ENCODE data around the gene PHLDB1. TPM values are rescaled to one million over a fixed set of nuclear protein-coding genes. Genes with fewer than 3 reads are reported as not detected.

The PHLDB1 gene
- total RNA-seq, 2 donors from 2014 or later, result 45.9 to 54.9 TPM

DNA sequence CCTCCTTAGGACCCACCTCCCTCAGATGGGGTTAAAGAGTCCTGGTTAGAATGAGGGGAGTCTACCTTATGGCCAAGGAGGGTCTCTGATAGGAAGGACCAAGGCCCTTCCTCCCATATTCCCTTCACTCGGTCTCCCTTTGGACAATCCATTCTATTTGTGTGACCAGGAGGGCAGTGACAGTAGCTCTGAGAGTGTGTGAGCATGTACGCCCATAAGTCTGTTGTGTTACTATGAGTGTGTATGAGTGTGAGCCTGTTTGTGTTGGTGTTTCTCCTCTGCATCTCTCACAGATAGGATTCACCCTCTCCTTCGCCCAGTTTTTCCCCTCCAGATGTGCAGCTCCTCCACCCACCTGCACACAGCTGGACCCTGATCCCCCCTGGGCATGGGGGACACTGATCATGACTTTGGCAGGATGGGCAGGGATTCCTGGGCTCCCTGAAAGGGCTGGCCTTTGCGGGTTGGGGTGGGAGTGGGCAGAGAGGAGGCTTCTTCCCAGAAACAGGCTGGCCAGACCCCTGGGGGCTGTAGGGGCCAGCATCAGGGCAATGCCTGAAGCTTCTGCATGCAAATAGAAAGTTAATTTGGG, 14.5 kb downstream of the PHLDB1 start:
- Histone ChIP-seq H3K4me3 (ENCODE audit: low read length) (peak overlapping the region; percentile 83), H3K9me3 (ENCODE audit: control insufficient read depth, low read length) (no peaks in the 10 kb centered on the region), H3K27me3 (ENCODE audit: control insufficient read depth, insufficient read depth, low read length, poor library complexity, severe bottlenecking) (no peaks in the 10 kb centered on the region), H3K27ac (ENCODE audit: low read depth, low read length) (peak overlapping the region; percentile 76), H3K9ac (ENCODE audit: extremely low read depth, low read length, poor library complexity, severe bottlenecking) (peak overlapping the region; percentile 52), H3K36me3 (ENCODE audit: control insufficient read depth, insufficient read depth, low read length) (peaks cover 9% of the 10 kb centered on the region), H3K4me1 (ENCODE audit: control insufficient read depth, insufficient read depth, low read length) (no peaks in the 10 kb centered on the region)
- H3K4me1 Mint-ChIP-seq, result peaks cover 32% of the 10 kb centered on the region
- peak overlapping the region; percentile 5 for H3K27ac Mint-ChIP-seq
- TF ChIP-seq, protein P1, sequence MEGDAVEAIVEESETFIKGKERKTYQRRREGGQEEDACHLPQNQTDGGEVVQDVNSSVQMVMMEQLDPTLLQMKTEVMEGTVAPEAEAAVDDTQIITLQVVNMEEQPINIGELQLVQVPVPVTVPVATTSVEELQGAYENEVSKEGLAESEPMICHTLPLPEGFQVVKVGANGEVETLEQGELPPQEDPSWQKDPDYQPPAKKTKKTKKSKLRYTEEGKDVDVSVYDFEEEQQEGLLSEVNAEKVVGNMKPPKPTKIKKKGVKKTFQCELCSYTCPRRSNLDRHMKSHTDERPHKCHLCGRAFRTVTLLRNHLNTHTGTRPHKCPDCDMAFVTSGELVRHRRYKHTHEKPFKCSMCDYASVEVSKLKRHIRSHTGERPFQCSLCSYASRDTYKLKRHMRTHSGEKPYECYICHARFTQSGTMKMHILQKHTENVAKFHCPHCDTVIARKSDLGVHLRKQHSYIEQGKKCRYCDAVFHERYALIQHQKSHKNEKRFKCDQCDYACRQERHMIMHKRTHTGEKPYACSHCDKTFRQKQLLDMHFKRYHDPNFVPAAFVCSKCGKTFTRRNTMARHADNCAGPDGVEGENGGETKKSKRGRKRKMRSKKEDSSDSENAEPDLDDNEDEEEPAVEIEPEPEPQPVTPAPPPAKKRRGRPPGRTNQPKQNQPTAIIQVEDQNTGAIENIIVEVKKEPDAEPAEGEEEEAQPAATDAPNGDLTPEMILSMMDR (conservative IDR thresholded peaks at IDR 0.05), result no peak
- no peak for DNase-seq
- peak overlapping the region; percentile 74 for H3K4me3 Mint-ChIP-seq
- peaks cover 13% of the 10 kb centered on the region for H3K27me3 Mint-ChIP-seq (ENCODE audit: insufficient read depth)
- H3K9me3 Mint-ChIP-seq, result no peaks in the 10 kb centered on the region
- WGBS, 2 experiments (ENCODE audit: insufficient coverage in 1 of 2, insufficient read length in 1 of 2), result 20 to 38% methylated on average over 1 to 3 of the region's 4 CpGs
- H3K36me3 Mint-ChIP-seq (ENCODE audit: low read depth), result no peaks in the 10 kb centered on the region

DNA sequence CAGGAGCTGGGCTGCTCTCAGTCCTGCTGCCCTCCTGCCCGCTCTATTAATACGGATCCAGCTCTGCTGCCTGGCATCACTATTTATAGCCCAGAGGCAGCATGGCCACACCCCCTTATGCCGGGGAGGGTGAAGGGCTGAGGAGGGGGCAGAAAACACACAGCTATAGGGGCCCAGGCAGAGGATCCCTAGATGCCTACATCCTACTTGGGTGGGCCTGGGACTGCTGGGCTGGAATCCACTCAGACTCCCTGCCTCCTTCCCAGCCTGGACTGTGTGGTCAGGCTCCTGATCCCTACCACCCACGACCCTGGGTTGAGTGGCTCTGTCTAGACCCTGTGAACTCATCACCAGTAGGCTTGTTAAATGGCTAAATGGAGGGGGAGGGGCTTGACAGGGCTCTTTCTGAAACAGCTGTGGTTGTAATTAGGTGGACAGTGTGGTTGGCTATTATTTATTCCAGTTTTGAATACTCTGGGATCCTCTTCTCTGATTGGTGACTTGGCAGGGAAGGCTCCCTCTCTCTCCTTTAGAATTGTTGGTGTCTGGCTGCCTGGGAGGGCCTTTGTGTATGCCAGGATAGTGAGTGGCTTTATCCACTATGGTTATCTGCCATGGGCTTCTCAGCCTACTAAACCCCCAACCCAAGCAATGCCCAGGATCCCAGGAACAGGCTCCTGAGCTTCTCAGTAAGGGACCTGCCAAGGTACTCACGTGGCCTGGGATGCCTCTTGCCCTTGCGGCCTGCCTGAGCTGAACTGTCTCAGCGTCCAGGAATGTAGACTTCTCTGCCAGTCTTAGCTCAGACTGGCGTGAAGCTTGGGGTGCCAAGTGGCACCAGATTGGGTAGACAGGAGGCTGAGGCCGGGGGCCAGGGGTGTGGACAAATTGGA, 15.2 kb downstream of the PHLDB1 start:
- peak overlapping the region; percentile 83 for H3K4me3 ChIP-seq (ENCODE audit: low read length)
- no peak for DNase-seq
- peaks cover 31% of the 10 kb centered on the region for H3K4me1 Mint-ChIP-seq
- no peaks in the 10 kb centered on the region for H3K9me3 ChIP-seq (ENCODE audit: control insufficient read depth, low read length)
- no peaks in the 10 kb centered on the region for H3K9me3 Mint-ChIP-seq
- no peaks in the 10 kb centered on the region for H3K4me1 ChIP-seq (ENCODE audit: control insufficient read depth, insufficient read depth, low read length)
- peak overlapping the region; percentile 74 for H3K4me3 Mint-ChIP-seq
- peaks cover 9% of the 10 kb centered on the region for H3K27me3 Mint-ChIP-seq (ENCODE audit: insufficient read depth)
- no peaks in the 10 kb centered on the region for H3K27me3 ChIP-seq (ENCODE audit: control insufficient read depth, insufficient read depth, low read length, poor library complexity, severe bottlenecking)
- H3K27ac ChIP-seq (ENCODE audit: low read depth, low read length), result peak overlapping the region; percentile 27
- H3K27ac Mint-ChIP-seq, result peak overlapping the region; percentile 48
- 74 to 75% methylated on average over 5 to 9 of the region's 9 CpGs for WGBS, 2 experiments (ENCODE audit: insufficient coverage in 1 of 2, insufficient read length in 1 of 2)
- TF ChIP-seq, protein P1 (conservative IDR thresholded peaks at IDR 0.05), result no peak
- H3K9ac ChIP-seq (ENCODE audit: extremely low read depth, low read length, poor library complexity, severe bottlenecking), result no peak overlapping the region
- peaks cover 6% of the 10 kb centered on the region for H3K36me3 Mint-ChIP-seq (ENCODE audit: low read depth)
- H3K36me3 ChIP-seq (ENCODE audit: control insufficient read depth, insufficient read depth, low read length), result peaks cover 13% of the 10 kb centered on the region

DNA sequence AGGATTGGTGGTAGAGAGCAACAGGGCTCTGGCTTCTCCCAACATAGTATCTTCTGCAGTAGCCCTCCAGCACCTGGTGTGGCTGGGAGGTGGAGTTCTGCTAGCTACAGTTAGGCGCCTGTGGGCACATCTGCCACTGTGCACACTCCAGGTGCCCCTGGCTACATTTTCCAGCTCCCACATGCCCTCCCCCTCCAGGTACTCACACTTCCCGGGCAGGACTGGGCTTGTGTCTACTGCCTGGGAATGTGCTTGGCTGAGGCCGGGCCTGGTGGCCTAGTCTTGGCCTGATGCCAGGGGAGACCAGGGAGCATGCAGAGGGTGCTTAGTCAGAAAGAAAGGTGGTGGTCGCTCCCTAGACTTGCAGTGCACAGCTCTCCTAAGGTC, 15.8 kb downstream of the PHLDB1 start:
- TF ChIP-seq, protein P1 (conservative IDR thresholded peaks at IDR 0.05), result no peak
- no peak overlapping the region for H3K4me3 ChIP-seq (ENCODE audit: low read length)
- peaks cover 8% of the 10 kb centered on the region for H3K27me3 Mint-ChIP-seq (ENCODE audit: insufficient read depth)
- no peak for DNase-seq
- no peaks in the 10 kb centered on the region for H3K27me3 ChIP-seq (ENCODE audit: control insufficient read depth, insufficient read depth, low read length, poor library complexity, severe bottlenecking)
- peaks cover 19% of the 10 kb centered on the region for H3K36me3 ChIP-seq (ENCODE audit: control insufficient read depth, insufficient read depth, low read length)
- H3K4me3 Mint-ChIP-seq, result no peak overlapping the region
- peaks cover 11% of the 10 kb centered on the region for H3K36me3 Mint-ChIP-seq (ENCODE audit: low read depth)
- peaks cover 26% of the 10 kb centered on the region for H3K4me1 Mint-ChIP-seq
- peak overlapping the region; percentile 27 for H3K27ac ChIP-seq (ENCODE audit: low read depth, low read length)
- WGBS, 2 experiments (ENCODE audit: insufficient coverage in 1 of 2, insufficient read length in 1 of 2), result 88 to 92% methylated on average over 3 to 4 of the region's 4 CpGs
- no peaks in the 10 kb centered on the region for H3K9me3 ChIP-seq (ENCODE audit: control insufficient read depth, low read length)
- H3K27ac Mint-ChIP-seq, result peak overlapping the region; percentile 48
- no peaks in the 10 kb centered on the region for H3K9me3 Mint-ChIP-seq
- H3K4me1 ChIP-seq (ENCODE audit: control insufficient read depth, insufficient read depth, low read length), result no peaks in the 10 kb centered on the region
- H3K9ac ChIP-seq (ENCODE audit: extremely low read depth, low read length, poor library complexity, severe bottlenecking), result no peak overlapping the region
